HEK293 (cell line): ENCODE results near the gene TAS1R3.

Source experiments
- CTCF ChIA-PET: fragments of 350-600 bp; formaldehyde crosslinking; extraction: SDS; loops from one replicate; lab custom pipeline; 2021; ENCODE audit warnings: antibody characterized with exemption; lab: Yijun Ruan, JAX
- POLR2A ChIA-PET: fragments of 300-600 bp; formaldehyde crosslinking; extraction: SDS; loops from one replicate; lab custom pipeline; 2020; ENCODE audit warnings: antibody characterized with exemption, inconsistent platforms; lab: Yijun Ruan, JAX
- H3K27ac ChIP-seq: fragments of 200-500 bp; sonication (Bioruptor generic); 2 replicates; pipeline ENCODE4 v1.5.1; 2014; ENCODE audit warnings: low read depth, low read length, control low read depth, inconsistent platforms; ENCODE audit errors: extremely low read depth
- H3K36me3 ChIP-seq, 2 experiments: fragments of 200-500 bp in 1 of 2; sonication (Bioruptor generic) in 1 of 2; 1 replicate in 1 of 2; 2 replicates in 1 of 2; pipeline ENCODE4 v1.5.1; 2014 to 2017; ENCODE audit warnings: inconsistent platforms in 2 of 2, low read length in 2 of 2; ENCODE audit not compliant: control insufficient read depth in 2 of 2, insufficient read depth in 1 of 2
- H3K4me1 ChIP-seq: fragments of 200-500 bp; sonication (Bioruptor generic); 2 replicates; pipeline ENCODE4 v1.5.1; 2014; ENCODE audit warnings: mild to moderate bottlenecking, low read length, inconsistent platforms; ENCODE audit not compliant: control insufficient read depth, insufficient read depth
- H3K4me3 ChIP-seq: 2 replicates; pipeline ENCODE4 v1.5.1; 2011; ENCODE audit warnings: low read depth, mild to moderate bottlenecking, control low read depth, low read length, moderate library complexity
- H3K9me3 ChIP-seq: fragments of 200-500 bp; sonication (Bioruptor generic); 2 replicates; pipeline ENCODE4 v1.5.1; 2014; ENCODE audit warnings: low read depth, low read length, inconsistent platforms; ENCODE audit not compliant: control insufficient read depth, insufficient read depth
- EGR2 ChIP-seq: fragments of 450-650 bp; formaldehyde crosslinking; IDR thresholded peaks from 2 replicates; pipeline ENCODE4 v1.5.1; 2016; ENCODE audit warnings: low read depth, missing biosample characterization, missing genetic modification characterization
- HOXC10 ChIP-seq: sonication (generic); formaldehyde crosslinking; IDR thresholded peaks from 2 replicates; pipeline ENCODE4 v1.8.1; 2023; ENCODE audit warnings: mild to moderate bottlenecking, missing genetic modification reagents
- KLF17 ChIP-seq: fragments of 450-650 bp; formaldehyde crosslinking; IDR thresholded peaks from 2 replicates; pipeline ENCODE4 v1.5.1; 2016; ENCODE audit warnings: missing biosample characterization, missing genetic modification characterization
- PATZ1 ChIP-seq: fragments of 450-650 bp; formaldehyde crosslinking; IDR thresholded peaks from 2 replicates; pipeline ENCODE4 v1.5.1; 2016; ENCODE audit warnings: missing biosample characterization, missing genetic modification characterization
- SALL2 ChIP-seq: fragments of 450-650 bp; formaldehyde crosslinking; IDR thresholded peaks from 2 replicates; pipeline ENCODE4 v1.5.0; 2017; ENCODE audit warnings: missing biosample characterization, mild to moderate bottlenecking, missing genetic modification characterization, borderline replicate concordance
- SP2 ChIP-seq: fragments of 450-650 bp; formaldehyde crosslinking; IDR thresholded peaks from 2 replicates; pipeline ENCODE4 v1.5.1; 2016; ENCODE audit warnings: missing biosample characterization, missing genetic modification characterization
- SP3 ChIP-seq: fragments of 450-650 bp; formaldehyde crosslinking; IDR thresholded peaks from 2 replicates; pipeline ENCODE4 v1.5.1; 2016; ENCODE audit warnings: missing biosample characterization, missing genetic modification characterization
- SP7 ChIP-seq: fragments of 450-650 bp; formaldehyde crosslinking; IDR thresholded peaks from 2 replicates; pipeline ENCODE4 v1.5.1; 2016; ENCODE audit warnings: missing biosample characterization, missing genetic modification characterization
- TSHZ1 ChIP-seq: fragments of 450-650 bp; formaldehyde crosslinking; IDR thresholded peaks from 2 replicates; pipeline ENCODE4 v1.5.1; 2016; ENCODE audit warnings: missing biosample characterization, missing genetic modification characterization, borderline replicate concordance
- YY1 ChIP-seq: fragments of 450-650 bp; formaldehyde crosslinking; IDR thresholded peaks from 2 replicates; pipeline ENCODE4 v1.5.1; 2018; ENCODE audit warnings: missing biosample characterization, missing genetic modification characterization
- ZBTB49 ChIP-seq: fragments of 450-650 bp; formaldehyde crosslinking; IDR thresholded peaks from 2 replicates; pipeline ENCODE4 v1.5.1; 2016; ENCODE audit warnings: missing biosample characterization, missing genetic modification characterization, low read depth
- ZNF121 ChIP-seq: fragments of 450-650 bp; formaldehyde crosslinking; IDR thresholded peaks from 2 replicates; pipeline ENCODE4 v1.5.1; 2016; ENCODE audit warnings: missing biosample characterization, missing genetic modification characterization
- ZNF146 ChIP-seq: fragments of 450-650 bp; formaldehyde crosslinking; IDR thresholded peaks from 2 replicates; pipeline ENCODE4 v1.5.1; 2016; ENCODE audit warnings: missing biosample characterization, missing genetic modification characterization
- ZNF157 ChIP-seq: fragments of 450-650 bp; formaldehyde crosslinking; IDR thresholded peaks from 2 replicates; pipeline ENCODE4 v1.5.1; 2016; ENCODE audit warnings: missing biosample characterization, missing genetic modification characterization
- ZNF223 ChIP-seq: fragments of 450-650 bp; formaldehyde crosslinking; IDR thresholded peaks from 2 replicates; pipeline ENCODE4 v1.5.1; 2016; ENCODE audit warnings: missing biosample characterization, missing genetic modification characterization
- ZNF324 ChIP-seq: fragments of 450-650 bp; formaldehyde crosslinking; IDR thresholded peaks from 2 replicates; pipeline ENCODE4 v1.5.1; 2016; ENCODE audit warnings: missing biosample characterization, missing genetic modification characterization
- ZNF341 ChIP-seq: fragments of 450-650 bp; formaldehyde crosslinking; IDR thresholded peaks from 2 replicates; pipeline ENCODE4; 2016; ENCODE audit warnings: low read depth, missing biosample characterization, missing genetic modification characterization
- ZNF350 ChIP-seq: fragments of 450-650 bp; formaldehyde crosslinking; IDR thresholded peaks from 2 replicates; pipeline ENCODE4 v1.5.0; 2017; ENCODE audit warnings: missing biosample characterization, mild to moderate bottlenecking, missing genetic modification characterization
- ZNF48 ChIP-seq: fragments of 450-650 bp; formaldehyde crosslinking; IDR thresholded peaks from 2 replicates; pipeline ENCODE4 v1.5.1; 2016; ENCODE audit warnings: missing biosample characterization, missing genetic modification characterization
- ZNF600 ChIP-seq: fragments of 450-650 bp; formaldehyde crosslinking; IDR thresholded peaks from 2 replicates; pipeline ENCODE4 v1.5.1; 2016; ENCODE audit warnings: missing biosample characterization, missing genetic modification characterization
- ZNF776 ChIP-seq: fragments of 450-650 bp; formaldehyde crosslinking; IDR thresholded peaks from 2 replicates; pipeline ENCODE4 v1.5.0; 2017; ENCODE audit warnings: missing biosample characterization, missing genetic modification characterization, borderline replicate concordance
- ZNF792 ChIP-seq: fragments of 450-650 bp; formaldehyde crosslinking; IDR thresholded peaks from 2 replicates; pipeline ENCODE4 v1.5.1; 2016; ENCODE audit warnings: missing biosample characterization, missing genetic modification characterization
- ZNF837 ChIP-seq: fragments of 450-650 bp; formaldehyde crosslinking; IDR thresholded peaks from 2 replicates; pipeline ENCODE4 v1.5.1; 2016; ENCODE audit warnings: missing biosample characterization, missing genetic modification characterization

The TAS1R3 gene

GRCh38 chr1:1302951-1303509 is 28.1 kb upstream of the TAS1R3 start (continued):
- TF ChIP-seq ZNF157 (no peak), YY1 (no peak), EGR2 (tag by site-specific recombination) (no peak), ZNF350 (no peak), ZNF792 (tag by site-specific recombination) (no peak)
- TF ChIP-seq, all 188 proteins: peak for 9

- Histone ChIP-seq H3K9me3 (no peaks in the 10 kb centered on the region), H3K27ac (no peak overlapping the region), H3K4me3 (no peak overlapping the region), H3K36me3 (peaks cover 0 to 6% of the 10 kb centered on the region in 2 experiments; a peak in 2 of 3 replicates), H3K4me1 (peaks cover 20% of the 10 kb centered on the region)
- TF ChIP-seq ZNF776 (tag by site-specific recombination) (no peak), ZBTB49 (no peak), ZNF48 (no peak), ZNF837 (tag by site-specific recombination) (no peak), SP3 (tag by site-specific recombination) (no peak), HOXC10 (CRISPR knock-in tag) (no peak), SP2 (tag by site-specific recombination) (no peak), ZNF146 (tag by site-specific recombination) (no peak), ZNF600 (tag by site-specific recombination) (no peak), ZNF121 (tag by site-specific recombination) (no peak)
- ChIA-PET CTCF (interaction anchor here (0.6 to 1.9 kb wide), 3 partner anchors 12 to 33 kb away, joined by 3 to 16 read pairs (median 3); no protein-coding TSS in a partner anchor), POLR2A (interaction anchor here (0.6 kb wide), 2 partner anchors 71 to 94 kb away, joined by 3 to 5 read pairs; partner anchors contain the start of gene AURKAIP1)
Measured at GRCh38 chr1:1303736-1304135, 27.3 kb upstream of the TAS1R3 start.

GRCh38 chr1:1304331-1305299 is 26.5 kb upstream of the TAS1R3 start:
- peak overlapping the region; percentile 27 for H3K4me3 ChIP-seq
- CTCF ChIA-PET = interaction anchor here (0.6 to 0.8 kb wide), 3 partner anchors 15 to 321 kb away, joined by 3 to 4 read pairs (median 3); no protein-coding TSS in a partner anchor
- H3K27ac ChIP-seq = peak overlapping the region; percentile 82
- POLR2A ChIA-PET = interaction anchor here (0.6 to 1.4 kb wide), 3 partner anchors 13 to 28 kb away, joined by 3 to 7 read pairs (median 4); no protein-coding TSS in a partner anchor
- peaks cover 20% of the 10 kb centered on the region for H3K4me1 ChIP-seq
- H3K36me3 ChIP-seq = peaks cover 0 to 12% of the 10 kb centered on the region in 2 experiments; a peak in 2 of 3 replicates
- H3K9me3 ChIP-seq = no peaks in the 10 kb centered on the region
- TF ChIP-seq PATZ1 (tag by site-specific recombination) = peak; percentile 93
- peak; percentile 87 for TF ChIP-seq KLF17 (tag by site-specific recombination)
- peak; percentile 89 for TF ChIP-seq SP7 (tag by site-specific recombination)
- peak; percentile 81; the same call in 1 of the 2 replicates for TF ChIP-seq ZNF324 (tag by site-specific recombination)
- no peak for TF ChIP-seq SALL2
- peak; percentile 64; the same call in 1 of the 2 replicates for TF ChIP-seq TSHZ1 (tag by site-specific recombination)
- 0 out of 2 replicates have a peak, but pooled peaks have one; percentile 40 for TF ChIP-seq ZNF223 (tag by site-specific recombination)
- peak; percentile 76 for TF ChIP-seq ZNF341
